Myocyte (in vitro differentiated cells): ENCODE data around the gene PADI1. TPM values are rescaled to one million over a fixed set of nuclear protein-coding genes. Genes with fewer than 3 reads are reported as not detected.

Experiments
- DNase-seq: peaks from one replicate; pipeline ENCODE4 v3.0.0-alpha.2; 2012; ENCODE audit warnings: low read depth
- microRNA-seq: library from miRNA; unstranded; fragments of <30 nt; microRNA quantifications from one replicate; pipeline ENCODE4, GENCODE V29; 2016
- total RNA-seq: library from RNA; depleted of rRNA; stranded (reverse); fragments of >200 nt; gene quantifications from 2 replicates; pipeline ENCODE4 v1.2.3, GENCODE V29; 2014

The PADI1 gene
- total RNA-seq, 1 donor from 2014 or later = 0.24 TPM

GRCh38 chr1:17295292-17295691 lies 90.4 kb downstream of the PADI1 start:
- DNase-seq = no peak

Small RNAs within 50 kb of the gene (microRNA-seq; reads per million reads assigned to microRNA genes)
- not detected for gene MIR3972

Other genes with a start within 250 kb of the PADI1 start
- gene MFAP2, start 224.5 kb upstream of the PADI1 start, total RNA-seq = 1.3 and 1.7 TPM in 2 replicates
- gene ATP13A2, start 193.2 kb upstream of the PADI1 start, total RNA-seq = 25.7 and 28.6 TPM in 2 replicates
- gene SDHB, start 151.1 kb upstream of the PADI1 start, total RNA-seq = 165 and 183 TPM in 2 replicates
- 352 and 536 TPM in 2 replicates for gene PADI2, start 85.7 kb upstream of the PADI1 start, total RNA-seq
- gene PADI3, start 44.0 kb downstream of the PADI1 start, total RNA-seq = not detected in 2 replicates
- gene PADI4, start 103.1 kb downstream of the PADI1 start, total RNA-seq = not detected in 2 replicates
- gene PADI6, start 167.1 kb downstream of the PADI1 start, total RNA-seq = not detected in 2 replicates
- 29.9 and 32.2 TPM in 2 replicates for gene RCC2, start 234.5 kb downstream of the PADI1 start, total RNA-seq